Tongue (tissue), 2 donors: ENCODE results near the gene ICAM3. TPM values are rescaled to one million over a fixed set of nuclear protein-coding genes. Genes with fewer than 3 reads are reported as not detected.
"Not testable (repeated sequence)": the region's sequence is repeated elsewhere in the genome, so short reads cannot be mapped to it uniquely, and the experiment has no call there.

Experiments used
- DNase-seq: peaks from one replicate; pipeline ENCODE4 v3.0.0-alpha.2; 2015
- total RNA-seq: library from RNA; depleted of rRNA; stranded (reverse); fragments of >200 nt; gene quantifications from one replicate; pipeline ENCODE4 v1.2.3, GENCODE V29; 2014

The ICAM3 gene
- total RNA-seq, 1 donor from 2014 or later: 2.7 TPM

GRCh38 chr19:10346509-10346908 is 7.1 kb upstream of the ICAM3 start:
- no peak for DNase-seq

- DNase-seq: no peak
Measured at GRCh38 chr19:10344780-10345179, 5.4 kb upstream of the ICAM3 start.

GRCh38 chr19:10343495-10343894 is 4.1 kb upstream of the ICAM3 start:
- no peak for DNase-seq

- DNase-seq: no peak
Measured at GRCh38 chr19:10339977-10340376, 553 bp upstream of the ICAM3 start.

- DNase-seq: no peak
Measured at GRCh38 chr19:10338940-10339339, 484 bp downstream of the ICAM3 start.

GRCh38 chr19:10336725-10337124 is 2.7 kb downstream of the ICAM3 start:
- DNase-seq: not testable (repeated sequence)

GRCh38 chr19:10335352-10335985 is 4.0 kb downstream of the ICAM3 start:
- DNase-seq: no peak

GRCh38 chr19:10334588-10335351 is 4.7 kb downstream of the ICAM3 start:
- peak; percentile 91 for DNase-seq

GRCh38 chr19:10333758-10334587 is 5.5 kb downstream of the ICAM3 start:
- peak; percentile 9 for DNase-seq

GRCh38 chr19:10332965-10333757 is 6.3 kb downstream of the ICAM3 start, which contains the start of gene RAVER1:
TSS of gene RAVER1 (minus strand) at chr19:10333529. CDS start at chr19:10333507, 22 bp downstream.
- peak; percentile 99 for DNase-seq

- no peak for DNase-seq
Measured at GRCh38 chr19:10332158-10332964, 7.1 kb downstream of the ICAM3 start.

- no peak for DNase-seq
Measured at GRCh38 chr19:10329555-10329954, 9.9 kb downstream of the ICAM3 start.

GRCh38 chr19:10328558-10329429 is 10.6 kb downstream of the ICAM3 start:
- no peak for DNase-seq

- no peak for DNase-seq
Measured at GRCh38 chr19:10327793-10328192, 11.6 kb downstream of the ICAM3 start.

- DNase-seq: no peak
Measured at GRCh38 chr19:10325732-10326131, 13.7 kb downstream of the ICAM3 start.

GRCh38 chr19:10321874-10322835 is 17.3 kb downstream of the ICAM3 start:
- DNase-seq: no peak

GRCh38 chr19:10321417-10321797 is 18.0 kb downstream of the ICAM3 start:
- no peak for DNase-seq

GRCh38 chr19:10320602-10321416 is 18.6 kb downstream of the ICAM3 start:
- no peak for DNase-seq
